OCI-LY3 (cell line): ENCODE data around the gene NUDT6.
"Not testable (repeated sequence)": the region's sequence is repeated elsewhere in the genome, so short reads cannot be mapped to it uniquely, and the experiment has no call there.

Experiments used
- EZH2phosphoT487 ChIP-seq: fragments of 200-600 bp; shearing (Covaris generic); IDR thresholded peaks from 2 replicates; pipeline ENCODE4 v1.6.1; 2018; ENCODE audit warnings: antibody characterized with exemption, mixed run types, low read depth
- TF ChIP-seq, protein P1 (sequence below): fragments of 200-600, 300-600 bp; sonication (generic); IDR thresholded peaks from 2 replicates; pipeline ENCODE4 v1.5.1; 2014; ENCODE audit warnings: antibody characterized with exemption, low read length, low read depth

DNA sequence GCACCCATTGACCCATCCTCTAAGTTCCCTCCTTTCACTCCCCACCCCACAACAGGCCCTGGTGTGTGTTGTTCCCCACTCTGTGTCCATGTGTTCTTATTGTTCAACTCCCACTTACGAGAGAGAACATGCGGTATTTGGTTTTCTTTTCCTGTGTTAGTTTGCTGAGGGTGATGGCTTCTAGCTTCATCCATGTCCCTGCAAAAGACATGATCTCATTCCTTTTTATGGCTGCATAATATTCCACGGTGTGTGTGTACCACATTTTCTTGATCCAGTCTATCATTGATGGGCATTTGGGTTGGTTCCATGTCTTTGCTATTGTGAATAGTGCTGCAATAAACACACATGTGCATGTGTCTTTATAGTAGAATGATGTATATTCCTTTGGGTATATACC lies 54.2 kb downstream of the NUDT6 start:
- TF ChIP-seq, protein P1, sequence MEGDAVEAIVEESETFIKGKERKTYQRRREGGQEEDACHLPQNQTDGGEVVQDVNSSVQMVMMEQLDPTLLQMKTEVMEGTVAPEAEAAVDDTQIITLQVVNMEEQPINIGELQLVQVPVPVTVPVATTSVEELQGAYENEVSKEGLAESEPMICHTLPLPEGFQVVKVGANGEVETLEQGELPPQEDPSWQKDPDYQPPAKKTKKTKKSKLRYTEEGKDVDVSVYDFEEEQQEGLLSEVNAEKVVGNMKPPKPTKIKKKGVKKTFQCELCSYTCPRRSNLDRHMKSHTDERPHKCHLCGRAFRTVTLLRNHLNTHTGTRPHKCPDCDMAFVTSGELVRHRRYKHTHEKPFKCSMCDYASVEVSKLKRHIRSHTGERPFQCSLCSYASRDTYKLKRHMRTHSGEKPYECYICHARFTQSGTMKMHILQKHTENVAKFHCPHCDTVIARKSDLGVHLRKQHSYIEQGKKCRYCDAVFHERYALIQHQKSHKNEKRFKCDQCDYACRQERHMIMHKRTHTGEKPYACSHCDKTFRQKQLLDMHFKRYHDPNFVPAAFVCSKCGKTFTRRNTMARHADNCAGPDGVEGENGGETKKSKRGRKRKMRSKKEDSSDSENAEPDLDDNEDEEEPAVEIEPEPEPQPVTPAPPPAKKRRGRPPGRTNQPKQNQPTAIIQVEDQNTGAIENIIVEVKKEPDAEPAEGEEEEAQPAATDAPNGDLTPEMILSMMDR, result not testable (repeated sequence)
- TF ChIP-seq EZH2phosphoT487, result not testable (repeated sequence)
